NCI-H1092 treated with DMSO at 0.1 percent for 48 hours (cell line): Measurements from ENCODE around the gene GLT8D2.

ENCODE experiments used
- DNase-seq: peaks from one replicate; lab custom pipeline; 2025; lab: John Stamatoyannopoulos, UW

Gene GLT8D2

GRCh38 chr12:103948746-103949406, 101.1 kb downstream of the GLT8D2 start:
- DNase-seq: no peak

GRCh38 chr12:103947871-103948555, 102.0 kb downstream of the GLT8D2 start:
- DNase-seq: no peak

- no peak for DNase-seq
Observed at GRCh38 chr12:103944964-103945363, 105.0 kb downstream of the GLT8D2 start.
